Right atrium auricular region (tissue), 2 donors: ENCODE measurements around the gene LCE1E. TPM values are rescaled to one million over a fixed set of nuclear protein-coding genes. Genes with fewer than 3 reads are reported as not detected.

Experiments used
- DNase-seq: peaks from one replicate; pipeline ENCODE4 v3.0.0-alpha.2; 2019; ENCODE audit warnings: low spot score
- H3K27ac ChIP-seq, 2 donors: fragments of 200-600 bp; sonication (generic); 1 replicate in 1 of 2; 2 replicates in 1 of 2; pipeline ENCODE4 v1.5.1; 2016 to 2019
- H3K27me3 ChIP-seq, 2 donors: fragments of 200-600 bp; sonication (generic); one replicate each; pipeline versions ENCODE4 v1.5.1 to v1.6.0; 2017 to 2019
- H3K36me3 ChIP-seq: fragments of 200-600 bp; sonication (generic); one replicate; pipeline ENCODE4 v1.5.1; 2016
- H3K4me1 ChIP-seq, 2 donors: fragments of 200-600 bp; sonication (generic); one replicate each; pipeline versions ENCODE4 v1.5.1 to v1.6.0; 2017 to 2019
- H3K4me3 ChIP-seq, 2 donors: fragments of 200-600 bp; sonication (generic); 1 replicate in 1 of 2; 2 replicates in 1 of 2; pipeline ENCODE4 v1.5.1; 2017 to 2019; ENCODE audit warnings: mild to moderate bottlenecking in 1 of 2, moderate library complexity in 1 of 2
- H3K9me3 ChIP-seq, 2 donors: fragments of 200-600 bp; sonication (generic); one replicate each; pipeline ENCODE4 v1.5.1; 2019
- CTCF ChIP-seq, 2 donors: fragments of 200-600 bp; sonication (generic); IDR thresholded peaks; one replicate each; pipeline ENCODE4 v1.5.1; 2019; ENCODE audit warnings: antibody characterized with exemption in 2 of 2
- total RNA-seq, 2 donors: library from RNA; depleted of rRNA; stranded (reverse); fragments of >200 nt; gene quantifications; one replicate each; pipeline ENCODE4 v1.1.0, GENCODE V29; 2016

Gene LCE1E
- total RNA-seq, 2 donors from 2014 or later: not detected

DNA sequence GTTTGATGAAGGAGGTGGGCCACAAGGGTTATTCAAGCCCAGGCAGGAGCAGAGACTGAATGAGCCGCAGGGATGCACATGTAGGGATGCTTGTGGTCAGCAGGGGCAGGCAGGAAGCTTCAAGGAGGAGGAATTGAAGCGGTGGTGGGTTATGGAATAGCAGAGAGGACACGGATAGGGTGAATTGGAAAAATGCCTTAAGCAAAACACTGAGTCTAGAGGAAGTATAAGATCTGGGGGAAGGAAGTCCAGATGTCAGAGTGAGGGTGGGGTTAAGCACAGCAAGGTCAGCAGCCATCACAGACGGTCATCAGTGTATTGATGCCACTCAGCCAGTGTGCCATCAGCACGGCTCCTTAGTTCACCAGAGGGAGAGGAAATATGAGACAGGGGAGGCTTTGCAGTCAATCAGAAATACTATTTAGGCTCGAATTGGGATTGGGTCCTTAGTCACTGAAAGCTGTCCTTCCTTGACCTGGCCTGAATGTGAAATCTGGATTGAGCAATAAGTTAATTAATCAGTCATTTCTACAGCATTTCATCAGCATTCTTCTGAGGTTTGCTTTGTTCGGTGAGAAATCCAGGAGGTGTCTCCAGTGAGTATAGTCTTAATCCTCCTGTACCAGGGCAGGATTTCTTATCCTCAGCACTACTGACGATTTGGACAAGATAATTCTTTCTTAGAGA, 17.1 kb upstream of the LCE1E start:
- Histone ChIP-seq H3K4me3 (no peak overlapping the region), H3K9me3 (no peaks in the 10 kb centered on the region), H3K27me3 (no peaks in the 10 kb centered on the region), H3K36me3 (no peaks in the 10 kb centered on the region), H3K4me1 (no peaks in the 10 kb centered on the region), H3K27ac (no peak overlapping the region)
- TF ChIP-seq CTCF (IDR thresholded peaks at IDR 0.05): no peak
- no peak for DNase-seq

DNA sequence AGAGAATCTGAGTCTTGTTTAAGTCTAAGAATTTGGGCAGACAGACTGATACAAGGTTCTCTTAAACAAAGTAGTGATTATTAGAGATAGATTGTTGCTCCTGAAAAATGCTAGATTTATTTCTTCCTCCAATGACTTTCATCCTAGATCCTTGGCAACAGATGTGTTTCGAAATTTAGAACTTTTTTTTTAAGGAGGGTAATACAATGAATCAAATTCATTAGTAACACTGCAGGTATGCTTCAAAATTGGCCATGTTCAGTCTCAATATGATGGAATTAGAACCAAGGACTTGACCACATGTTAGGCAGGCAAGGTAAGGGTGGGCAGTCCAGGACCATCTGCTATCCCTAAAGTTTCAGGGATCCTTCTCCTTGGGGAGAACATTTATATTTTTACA, 15.6 kb upstream of the LCE1E start:
- Histone ChIP-seq H3K27ac (no peak overlapping the region), H3K9me3 (no peaks in the 10 kb centered on the region), H3K36me3 (no peaks in the 10 kb centered on the region), H3K27me3 (no peaks in the 10 kb centered on the region), H3K4me1 (no peaks in the 10 kb centered on the region), H3K4me3 (no peak overlapping the region)
- DNase-seq: no peak
- no peak for TF ChIP-seq CTCF (IDR thresholded peaks at IDR 0.05)

DNA sequence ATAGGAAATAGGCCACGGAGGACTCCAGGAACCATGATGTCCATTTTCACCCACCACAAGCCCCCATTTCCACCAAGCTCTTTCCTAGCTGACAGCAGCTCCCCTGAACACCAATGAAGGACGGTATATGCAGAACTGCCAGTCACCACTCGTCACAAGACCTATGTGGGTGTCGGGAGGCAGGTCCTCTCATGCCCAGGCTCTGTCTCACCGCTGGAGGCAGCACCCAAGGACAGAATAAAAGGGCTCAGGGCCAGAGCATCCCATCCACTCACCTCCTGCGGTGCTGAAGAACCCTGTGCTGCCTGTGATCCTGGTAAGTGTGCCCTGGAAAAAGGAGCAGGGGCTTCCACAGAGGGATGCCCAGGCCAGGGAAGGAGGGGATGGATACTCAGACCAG, 11.2 kb upstream of the LCE1E start, which contains the start of gene LCE1F:
LCE1F (plus strand) TSS at position 266 of the 400 bp plus-strand sequence. CDS start 1,232 bp downstream, outside the sequence.
- no peaks in the 10 kb centered on the region for H3K4me1 ChIP-seq
- no peak for DNase-seq
- no peak within 1 kb of the TSS for H3K4me3 ChIP-seq
- H3K27ac ChIP-seq: no peak within 1 kb of the TSS
- no peaks in the 10 kb centered on the region for H3K9me3 ChIP-seq
- H3K27me3 ChIP-seq: no peaks in the 10 kb centered on the region
- no peaks in the 10 kb centered on the region for H3K36me3 ChIP-seq
- TF ChIP-seq CTCF (IDR thresholded peaks at IDR 0.05): no peak

DNA sequence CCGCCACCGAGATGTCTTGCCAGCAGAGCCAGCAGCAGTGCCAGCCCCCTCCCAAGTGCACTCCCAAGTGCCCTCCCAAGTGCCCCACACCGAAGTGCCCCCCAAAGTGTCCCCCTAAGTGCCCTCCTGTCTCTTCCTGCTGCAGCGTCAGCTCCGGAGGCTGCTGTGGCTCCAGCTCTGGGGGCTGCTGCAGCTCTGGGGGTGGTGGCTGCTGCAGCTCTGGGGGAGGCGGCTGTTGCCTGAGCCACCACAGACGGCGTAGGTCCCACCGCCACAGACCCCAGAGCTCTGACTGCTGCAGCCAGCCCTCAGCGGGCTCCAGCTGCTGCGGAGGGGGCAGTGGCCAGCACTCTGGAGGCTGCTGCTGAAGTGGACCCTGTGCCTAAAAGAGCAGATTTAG, 9.7 kb upstream of the LCE1E start:
- Histone ChIP-seq H3K9me3 (no peaks in the 10 kb centered on the region), H3K36me3 (no peaks in the 10 kb centered on the region), H3K4me3 (no peak overlapping the region), H3K27me3 (no peaks in the 10 kb centered on the region), H3K27ac (no peak overlapping the region), H3K4me1 (no peaks in the 10 kb centered on the region)
- TF ChIP-seq CTCF (IDR thresholded peaks at IDR 0.05): no peak
- DNase-seq: no peak

DNA sequence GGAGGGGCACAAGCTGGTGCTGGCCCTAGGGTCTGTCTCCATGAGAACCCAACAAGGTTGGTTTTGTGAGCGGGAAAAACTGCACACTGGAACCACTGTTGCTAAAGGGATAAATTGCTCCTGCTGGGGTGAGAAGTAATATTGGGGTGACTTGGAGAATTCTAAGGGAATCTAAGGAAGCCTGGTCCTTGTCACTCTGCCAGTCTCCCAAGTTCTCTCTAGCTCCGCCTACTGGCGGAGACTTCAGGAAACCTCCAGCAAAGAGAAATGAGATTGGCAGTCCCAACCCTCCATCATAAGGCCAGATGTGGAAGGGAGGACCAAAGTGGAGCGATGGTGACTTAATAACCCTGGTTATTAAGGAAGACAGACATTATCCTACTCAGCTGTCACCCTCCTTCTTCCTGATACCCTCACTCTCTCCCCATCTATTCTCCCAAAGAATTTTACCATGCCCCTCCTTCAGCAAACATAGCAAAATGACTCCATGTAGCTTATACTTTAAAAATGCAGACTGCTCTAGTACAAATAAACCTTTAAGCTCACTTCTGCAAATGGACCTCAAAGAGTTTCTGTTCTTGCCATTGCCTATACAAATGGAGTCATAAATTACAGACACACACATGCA, 8.4 kb upstream of the LCE1E start:
- Histone ChIP-seq H3K27me3 (no peaks in the 10 kb centered on the region), H3K4me1 (no peaks in the 10 kb centered on the region), H3K4me3 (no peak overlapping the region), H3K9me3 (no peaks in the 10 kb centered on the region), H3K27ac (no peak overlapping the region), H3K36me3 (no peaks in the 10 kb centered on the region)
- TF ChIP-seq CTCF (IDR thresholded peaks at IDR 0.05): no peak
- no peak for DNase-seq
